H1 (cell line): ENCODE measurements around the gene LRBA. TPM values are rescaled to one million over a fixed set of nuclear protein-coding genes. Genes with fewer than 3 reads are reported as not detected.

Source experiments
- CTCF ChIA-PET: fragments of 300-600 bp; sonication (Branson Sonifier 250); formaldehyde crosslinking; loops from one replicate; lab custom pipeline; 2021; ENCODE audit not compliant: partially characterized antibody; lab: Charles Lee
- POLR2A ChIA-PET: fragments of 300-600 bp; sonication (Branson Sonifier 250); formaldehyde crosslinking; loops from one replicate; lab custom pipeline; 2021; ENCODE audit warnings: inconsistent platforms; ENCODE audit not compliant: partially characterized antibody; lab: Charles Lee
- DNase-seq, 2 experiments: peaks; one replicate each; pipeline versions ENCODE4 v3.0.0 to v3.0.0-alpha.2; 2010 to 2022; ENCODE audit warnings: low spot score in 2 of 2, low read depth in 1 of 2, mixed read lengths in 1 of 2
- FAIRE-seq: peaks from 2 replicates; lab custom pipeline; 2011; peaks lifted over from hg19 to GRCh38; lab: Jason Lieb, UNC
- H2AFZ ChIP-seq: 2 replicates; pipeline ENCODE4 v1.8.1; 2012; ENCODE audit warnings: low read length, inconsistent platforms
- H2AK5ac ChIP-seq: 2 replicates; pipeline ENCODE4 v1.6.1; 2013; ENCODE audit warnings: low read depth, low read length
- H2BK120ac ChIP-seq: replicated peaks from 2 replicates; pipeline ENCODE3; 2013; ENCODE audit warnings: low read depth, low read length, inconsistent platforms
- H2BK12ac ChIP-seq: 2 replicates; pipeline ENCODE4 v1.6.1; 2013; ENCODE audit warnings: low read depth, low read length
- H2BK15ac ChIP-seq: 2 replicates; pipeline ENCODE4 v1.6.1; 2013; ENCODE audit warnings: low read length
- H2BK20ac ChIP-seq: 2 replicates; pipeline ENCODE4 v1.6.1; 2013; ENCODE audit warnings: low read length
- H2BK5ac ChIP-seq: 2 replicates; pipeline ENCODE4 v1.6.1; 2013; ENCODE audit warnings: low read depth, low read length
- H3K14ac ChIP-seq: 2 replicates; pipeline ENCODE4 v1.6.1; 2013; ENCODE audit warnings: inconsistent platforms; ENCODE audit not compliant: insufficient read length
- H3K18ac ChIP-seq: 2 replicates; pipeline ENCODE4 v1.6.1; 2013; ENCODE audit warnings: low read length; ENCODE audit errors: extremely low read depth
- H3K23ac ChIP-seq: 2 replicates; pipeline ENCODE4 v1.6.1; 2013; ENCODE audit warnings: inconsistent platforms; ENCODE audit not compliant: insufficient read length
- H3K23me2 ChIP-seq: 2 replicates; pipeline ENCODE4 v1.6.1; 2013; ENCODE audit warnings: low read depth, low read length
- H3K27ac ChIP-seq: 2 replicates; pipeline ENCODE4 v1.6.1; 2011; ENCODE audit warnings: low read depth, low read length, inconsistent platforms
- H3K27me3 ChIP-seq, 4 experiments: replicated peaks in 1 of 4; 1 replicate in 1 of 4; 2 replicates in 3 of 4; pipeline versions ENCODE4 v1.6.1 to v1.8.1; 2011 to 2013; ENCODE audit warnings: low read length in 3 of 4, mild to moderate bottlenecking in 3 of 4, inconsistent platforms in 2 of 4, mixed read lengths in 2 of 4, moderate library complexity in 1 of 4; ENCODE audit not compliant: control insufficient read depth in 3 of 4, insufficient read depth in 3 of 4; ENCODE audit errors: extremely low read depth in 1 of 4
- H3K36me3 ChIP-seq, 4 experiments: 2 replicates each; pipeline versions ENCODE4 v1.6.1 to v1.8.1; 2011 to 2013; ENCODE audit warnings: mild to moderate bottlenecking in 4 of 4, low read length in 3 of 4, moderate library complexity in 2 of 4, control low read depth in 1 of 4, inconsistent platforms in 1 of 4; ENCODE audit not compliant: insufficient read depth in 4 of 4, control insufficient read depth in 2 of 4
- H3K4ac ChIP-seq: replicated peaks from 2 replicates; pipeline ENCODE3; 2013; ENCODE audit warnings: low read length, low read depth, mixed read lengths, inconsistent platforms; ENCODE audit not compliant: insufficient read length
- H3K4me1 ChIP-seq, 4 experiments: replicated peaks in 1 of 4; 1 replicate in 1 of 4; 2 replicates in 3 of 4; pipeline versions ENCODE4 v1.6.1 to v1.8.1; 2011 to 2013; ENCODE audit warnings: low read length in 3 of 4, inconsistent platforms in 2 of 4, mixed read lengths in 1 of 4; ENCODE audit not compliant: insufficient read depth in 4 of 4, control insufficient read depth in 3 of 4
- H3K4me2 ChIP-seq, 2 experiments: 2 replicates each; pipeline versions ENCODE4 v1.6.1 to v1.8.1; 2011 to 2013; ENCODE audit warnings: low read depth in 2 of 2, low read length in 2 of 2, control low read depth in 1 of 2, inconsistent platforms in 1 of 2, mild to moderate bottlenecking in 1 of 2; ENCODE audit not compliant: insufficient read depth in 1 of 2
- H3K4me3 ChIP-seq, 4 experiments: fragments of 200-600, 300-600 bp in 1 of 4; sonication (generic), shearing (Covaris generic), sonication (Bioruptor Twin) in 1 of 4; 2 replicates each; pipeline versions ENCODE4 v1.5.1 to v1.8.1; 2011 to 2016; ENCODE audit warnings: low read length in 4 of 4, low read depth in 3 of 4, control low read depth in 2 of 4, inconsistent platforms in 2 of 4, mild to moderate bottlenecking in 2 of 4, mixed read lengths in 1 of 4, moderate library complexity in 1 of 4; ENCODE audit not compliant: insufficient read depth in 2 of 4; ENCODE audit errors: extremely low read depth in 1 of 4
- H3K56ac ChIP-seq: replicated peaks from 2 replicates; pipeline ENCODE3; 2013; ENCODE audit warnings: low read depth, mild to moderate bottlenecking, mixed read lengths, low read length, inconsistent platforms; ENCODE audit not compliant: insufficient read length
- H3K79me1 ChIP-seq: 2 replicates; pipeline ENCODE4 v1.6.1; 2013; ENCODE audit warnings: low read depth, low read length, control low read depth
- H3K79me2 ChIP-seq, 2 experiments: 2 replicates each; pipeline versions ENCODE4 v1.6.1 to v1.8.1; 2012 to 2013; ENCODE audit warnings: low read length in 2 of 2, mild to moderate bottlenecking in 2 of 2, inconsistent platforms in 1 of 2; ENCODE audit not compliant: insufficient read depth in 2 of 2, control insufficient read depth in 1 of 2
- H3K9ac ChIP-seq, 4 experiments: replicated peaks in 1 of 4; 1 replicate in 1 of 4; 2 replicates in 3 of 4; pipeline versions ENCODE4 v1.6.1 to v1.8.1; 2011 to 2013; ENCODE audit warnings: low read depth in 3 of 4, low read length in 3 of 4, control low read depth in 2 of 4, mild to moderate bottlenecking in 2 of 4, moderate library complexity in 2 of 4, inconsistent platforms in 1 of 4; ENCODE audit errors: extremely low read depth in 1 of 4
- H3K9me3 ChIP-seq, 2 experiments: 2 replicates each; pipeline versions ENCODE4 v1.6.1 to v1.8.1; 2012 to 2013; ENCODE audit warnings: mild to moderate bottlenecking in 2 of 2, moderate library complexity in 2 of 2, control low read depth in 1 of 2, inconsistent platforms in 1 of 2, low read depth in 1 of 2, low read length in 1 of 2, mixed read lengths in 1 of 2; ENCODE audit not compliant: insufficient read depth in 2 of 2
- H4K20me1 ChIP-seq, 2 experiments: replicated peaks in 1 of 2; 2 replicates each; pipeline versions ENCODE3 to v1.8.1; 2011 to 2013; ENCODE audit warnings: inconsistent platforms in 2 of 2, low read length in 2 of 2, mild to moderate bottlenecking in 1 of 2; ENCODE audit not compliant: insufficient read depth in 2 of 2, control insufficient read depth in 1 of 2
- H4K5ac ChIP-seq: 2 replicates; pipeline ENCODE4 v1.6.1; 2013; ENCODE audit warnings: low read length, low read depth, mixed read lengths, inconsistent platforms; ENCODE audit not compliant: insufficient read length
- H4K8ac ChIP-seq: 2 replicates; pipeline ENCODE4 v1.8.0; 2013; ENCODE audit warnings: mild to moderate bottlenecking, moderate library complexity, low read length, inconsistent platforms; ENCODE audit not compliant: insufficient read depth; ENCODE audit errors: extremely low read depth
- H4K91ac ChIP-seq: replicated peaks from 2 replicates; pipeline ENCODE3; 2013; ENCODE audit warnings: low read length, mixed read lengths, inconsistent platforms; ENCODE audit not compliant: insufficient read length
- ASH2L ChIP-seq: fragments of 200-600, 300-600 bp; sonication (generic); IDR thresholded peaks from one replicate; pipeline ENCODE4 v1.7.1; 2017; ENCODE audit warnings: low read length
- SAP30 ChIP-seq: fragments of 300-600 bp; sonication (generic); IDR thresholded peaks from 2 replicates; pipeline ENCODE4 v1.7.1; 2012; ENCODE audit warnings: low read length, moderate library complexity, mild to moderate bottlenecking, inconsistent platforms; ENCODE audit not compliant: insufficient read depth, insufficient replicate concordance
- SRF ChIP-seq: IDR thresholded peaks from 2 replicates; pipeline ENCODE4 v1.6.1; 2011; ENCODE audit warnings: mild to moderate bottlenecking, low read depth, low read length, moderate library complexity
- WGBS, 2 experiments: shearing (Covaris generic) in 1 of 2; methylation state at CpG; one replicate each; pipeline versions ENCODE4 v1.1.6 to v1.1.7; 2013 to 2015; ENCODE audit warnings: low lambda C conversion rate in 2 of 2, mixed read lengths in 2 of 2, inconsistent platforms in 1 of 2, low coverage in 1 of 2, missing lambda C conversion rate in 1 of 2; ENCODE audit not compliant: insufficient replicate concordance in 2 of 2, insufficient coverage in 1 of 2, insufficient read length in 1 of 2; ENCODE audit errors: extremely low coverage in 1 of 2, missing lambda C conversion rate in 1 of 2; 5-methylcytosine and 5-hydroxymethylcytosine counted together
- polyA plus RNA-seq, 7 experiments: library from polyadenylated mRNA; depleted of rRNA in 3 of 7; stranded (reverse) in 5 of 7; unstranded in 2 of 7; fragments of >200 nt in 5 of 7; fragments of 200-250 nt in 2 of 7; gene quantifications; 1 replicate in 5 of 7; 2 replicates in 1 of 7; 4 replicates in 1 of 7; pipeline versions ENCODE4 v1.2.1 to v1.2.3, GENCODE V29; 2011 to 2013; ENCODE audit warnings: missing spikeins in 2 of 7, mixed read lengths in 2 of 7
- total RNA-seq: library from RNA; stranded (reverse); fragmentation: NEBNext Ultra II Directional; extraction: Animal tissue kit (Norgen Biotek cat#: 25700); gene quantifications from 2 replicates; pipeline ENCODE4 v1.2.1, GENCODE V29; 2021

The LRBA gene
- total and polyA plus RNA-seq, 2 of the 8 experiments (the other 6 are each of a cell fraction or from before 2014, with no cell fraction given) = 54.6 to 83.2 TPM

DNA sequence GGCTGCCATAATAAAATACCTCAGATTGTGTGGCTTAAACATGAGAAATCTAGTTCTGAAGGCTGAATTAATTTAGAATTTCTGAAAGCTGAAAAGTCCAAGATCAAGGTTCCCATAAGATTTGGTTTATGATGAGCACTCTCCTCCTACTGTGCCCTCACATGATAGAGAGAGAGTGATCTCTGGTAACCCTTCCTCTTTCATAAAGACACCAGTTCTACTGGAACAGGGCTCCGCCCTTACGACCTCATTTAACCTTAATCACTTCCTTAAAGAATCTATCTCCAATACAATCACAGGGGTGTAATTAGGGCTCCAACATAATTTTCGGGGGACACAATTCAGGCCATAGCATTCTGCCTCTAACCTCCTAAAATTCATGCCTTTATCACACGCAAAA lies 627.1 kb downstream of the LRBA start:
- DNase-seq = no peak
- H3K9ac ChIP-seq = no peak overlapping the region
- FAIRE-seq = no peak

More for the DNA sequence above, 627.1 kb downstream of the LRBA start:
- Histone ChIP-seq H3K18ac (no peak overlapping the region), H2BK20ac (no peak overlapping the region), H4K91ac (no peak overlapping the region), H3K9me3 (no peaks in the 10 kb centered on the region), H3K14ac (no peak overlapping the region), H3K4ac (no peak overlapping the region), H2BK15ac (no peak overlapping the region), H4K5ac (no peak overlapping the region), H3K4me1 (peaks cover 0 to 3% (median 2%) of the 10 kb centered on the region in 4 experiments; a peak in 1 of 7 replicates), H2BK12ac (no peak overlapping the region), H3K23ac (no peak overlapping the region), H3K36me3 (no peaks in the 10 kb centered on the region), H2BK5ac (no peak overlapping the region), H3K79me2 (no peaks in the 10 kb centered on the region), H3K79me1 (no peaks in the 10 kb centered on the region), H3K23me2 (no peaks in the 10 kb centered on the region), H3K27ac (no peak overlapping the region), H3K4me3 (no peak overlapping the region), H2AK5ac (no peak overlapping the region), H4K8ac (no peak overlapping the region), H2AFZ (no peak overlapping the region), H2BK120ac (no peak overlapping the region), H3K4me2 (no peak overlapping the region), H3K56ac (no peak overlapping the region), H3K27me3 (no peaks in the 10 kb centered on the region), H4K20me1 (no peaks in the 10 kb centered on the region)
- ChIA-PET CTCF (no interaction called here), POLR2A (no interaction called here)
- WGBS, 2 experiments = 92% methylated on average over 4 of the region's 4 CpGs; no CpG with 5 or more reads in 1 of the 2 experiments
- no peak for TF ChIP-seq SRF
- no peak for TF ChIP-seq ASH2L
- TF ChIP-seq SAP30 = no peak
